Caco-2 (cell line): ENCODE data around the gene ANKFY1. TPM values are rescaled to one million over a fixed set of nuclear protein-coding genes. Genes with fewer than 3 reads are reported as not detected.

Source experiments
- BruUV-seq: library from RNA; stranded (reverse); fragments of 400-500 nt; replicated peaks from 2 replicates; lab custom pipeline; 2021; lab: Mats Ljungman, UMichigan
- CTCF ChIA-PET: fragments of 300-600 bp; sonication (Branson Sonifier 250); formaldehyde crosslinking; loops from one replicate; lab custom pipeline; 2022; ENCODE audit warnings: antibody characterized with exemption; lab: Charles Lee
- POLR2A ChIA-PET: fragments of 300-600 bp; sonication (Branson Sonifier 250); formaldehyde crosslinking; loops from one replicate; lab custom pipeline; 2022; ENCODE audit warnings: antibody characterized with exemption; lab: Charles Lee
- DNase-seq, 2 experiments: peaks; one replicate each; pipeline versions ENCODE4 v3.0.0 to v3.0.0-alpha.2; 2020 to 2022
- H3K27me3 ChIP-seq: replicated peaks from 2 replicates; pipeline ENCODE4 v1.6.0; 2011; ENCODE audit warnings: low read length; ENCODE audit not compliant: control insufficient read depth, insufficient read depth
- H3K36me3 ChIP-seq: 2 replicates; pipeline ENCODE4 v1.5.1; 2011; ENCODE audit warnings: low read length; ENCODE audit not compliant: control insufficient read depth, insufficient read depth
- H3K4me1 ChIP-seq: fragments of 250-450 bp; sonication (Bioruptor Pico); 2 replicates; pipeline ENCODE4 v1.5.1; 2020; ENCODE audit warnings: mild to moderate bottlenecking
- H3K4me3 ChIP-seq: 2 replicates; pipeline ENCODE4 v1.5.1; 2011; ENCODE audit warnings: low read depth, mild to moderate bottlenecking, control low read depth, low read length
- H3K9me3 ChIP-seq: fragments of 250-450 bp; sonication (Bioruptor Pico); 2 replicates; pipeline ENCODE4 v1.5.1; 2020; ENCODE audit warnings: mild to moderate bottlenecking, moderate library complexity
- H3K27ac Mint-ChIP-seq: one replicate; pipeline ENCODE4 v1.8.0; 2022; ENCODE audit warnings: mixed read lengths; ENCODE audit not compliant: unreplicated experiment
- H3K27me3 Mint-ChIP-seq: one replicate; pipeline ENCODE4 v1.8.0; 2022; ENCODE audit warnings: mixed read lengths; ENCODE audit not compliant: insufficient read depth, unreplicated experiment
- H3K36me3 Mint-ChIP-seq: one replicate; pipeline ENCODE4 v1.8.0; 2022; ENCODE audit warnings: mild to moderate bottlenecking, mixed read lengths; ENCODE audit not compliant: insufficient read depth, unreplicated experiment
- H3K4me1 Mint-ChIP-seq: one replicate; pipeline ENCODE4 v1.8.0; 2022; ENCODE audit warnings: low read depth, mixed read lengths; ENCODE audit not compliant: unreplicated experiment
- H3K4me3 Mint-ChIP-seq: one replicate; pipeline ENCODE4 v1.8.0; 2022; ENCODE audit warnings: mild to moderate bottlenecking, moderate library complexity, mixed read lengths; ENCODE audit not compliant: unreplicated experiment
- H3K9me3 Mint-ChIP-seq: one replicate; pipeline ENCODE4 v1.8.0; 2022; ENCODE audit warnings: mixed read lengths; ENCODE audit not compliant: unreplicated experiment
- CTCF ChIP-seq, 2 experiments: fragments of 200-600 bp in 1 of 2; IDR thresholded peaks; 1 replicate in 1 of 2; 2 replicates in 1 of 2; pipeline versions ENCODE4 v1.5.1 to v1.8.0; 2011 to 2022; ENCODE audit warnings: antibody characterized with exemption in 1 of 2, control low read depth in 1 of 2, inconsistent platforms in 1 of 2, low read depth in 1 of 2, low read length in 1 of 2, mild to moderate bottlenecking in 1 of 2, moderate library complexity in 1 of 2; ENCODE audit not compliant: insufficient read depth in 1 of 2, severe bottlenecking in 1 of 2, unreplicated experiment in 1 of 2
- intact Hi-C: fragments of 100-400 bp; cut with micrococcal nuclease; formaldehyde crosslinking; loops from one replicate; pipeline ENCODE4 v1.10.0; 2022; ENCODE audit not compliant: unreplicated experiment
- total RNA-seq: library from RNA; stranded (reverse); gene quantifications from 2 replicates; pipeline ENCODE4 v1.2.3, GENCODE V29; 2022

The ANKFY1 gene
- total RNA-seq, 1 experiment from 2014 or later: 25.0 TPM

GRCh38 chr17:4233668-4234258 is 30.0 kb downstream of the ANKFY1 start:
- DNase-seq: no peak
- Mint-ChIP-seq H3K36me3 (peaks cover 4% of the 10 kb centered on the region), H3K27ac (no peak overlapping the region), H3K4me1 (no peaks in the 10 kb centered on the region), H3K27me3 (no peaks in the 10 kb centered on the region), H3K4me3 (no peak overlapping the region), H3K9me3 (no peaks in the 10 kb centered on the region)
- ChIA-PET CTCF (no interaction called here), POLR2A (no interaction called here)
- Histone ChIP-seq H3K27me3 (no peaks in the 10 kb centered on the region), H3K36me3 (no peaks in the 10 kb centered on the region), H3K4me1 (peaks cover 6% of the 10 kb centered on the region), H3K9me3 (no peaks in the 10 kb centered on the region), H3K4me3 (no peak overlapping the region)
- TF ChIP-seq CTCF (IDR thresholded peaks at IDR 0.05; ENCODE audit: insufficient read depth in 1 of 2, low read depth in 1 of 2, low read length in 1 of 2, severe bottlenecking in 1 of 2, unreplicated experiment in 1 of 2): no peak
- BruUV-seq: no TSS peak
- intact Hi-C loops: no loop called here

- DNase-seq: no peak
- no TSS peak for BruUV-seq
- intact Hi-C loops: no loop called here
- no peaks in the 10 kb centered on the region for H3K9me3 Mint-ChIP-seq
- peaks cover 8% of the 10 kb centered on the region for H3K36me3 Mint-ChIP-seq
- H3K27me3 ChIP-seq: no peaks in the 10 kb centered on the region
- CTCF ChIA-PET: no interaction called here
- H3K4me1 Mint-ChIP-seq: no peaks in the 10 kb centered on the region
- H3K9me3 ChIP-seq: no peaks in the 10 kb centered on the region
- H3K4me3 ChIP-seq: no peak overlapping the region
- no peaks in the 10 kb centered on the region for H3K27me3 Mint-ChIP-seq
- peaks cover 6% of the 10 kb centered on the region for H3K4me1 ChIP-seq
- TF ChIP-seq CTCF (IDR thresholded peaks at IDR 0.05; ENCODE audit: insufficient read depth in 1 of 2, low read depth in 1 of 2, low read length in 1 of 2, severe bottlenecking in 1 of 2, unreplicated experiment in 1 of 2): no peak
- POLR2A ChIA-PET: no interaction called here
- H3K36me3 ChIP-seq: no peaks in the 10 kb centered on the region
- no peak overlapping the region for H3K4me3 Mint-ChIP-seq
- no peak overlapping the region for H3K27ac Mint-ChIP-seq
These were observed 31.5 kb downstream of the ANKFY1 start for GRCh38 chr17:4232168-4232813.

GRCh38 chr17:4229627-4230541 is 33.9 kb downstream of the ANKFY1 start:
- peaks cover 6% of the 10 kb centered on the region for H3K4me1 ChIP-seq
- Mint-ChIP-seq H3K9me3 (no peaks in the 10 kb centered on the region), H3K27ac (no peak overlapping the region), H3K4me1 (no peaks in the 10 kb centered on the region), H3K4me3 (no peak overlapping the region), H3K36me3 (peaks cover 6% of the 10 kb centered on the region), H3K27me3 (no peaks in the 10 kb centered on the region)
- no peaks in the 10 kb centered on the region for H3K27me3 ChIP-seq
- CTCF ChIA-PET: interaction anchor here (1.4 kb wide), 1 partner anchor 18 kb away, joined by 5 read pairs; no protein-coding TSS in a partner anchor
- no TSS peak for BruUV-seq
- no peaks in the 10 kb centered on the region for H3K9me3 ChIP-seq
- intact Hi-C loops: no loop called here
- POLR2A ChIA-PET: no interaction called here
- H3K36me3 ChIP-seq: no peaks in the 10 kb centered on the region
- TF ChIP-seq CTCF (IDR thresholded peaks at IDR 0.05; ENCODE audit: insufficient read depth in 1 of 2, low read depth in 1 of 2, low read length in 1 of 2, severe bottlenecking in 1 of 2, unreplicated experiment in 1 of 2): no peak
- no peak overlapping the region for H3K4me3 ChIP-seq
- no peak for DNase-seq
